ENCODE results near the gene CCDC184. TPM values are rescaled to one million over a fixed set of nuclear protein-coding genes. Genes with fewer than 3 reads are reported as not detected.

CCDC184 gene
- total and polyA plus RNA-seq, 2 experiments from 2014 or later, result 1.7 to 2.0 TPM

DNA sequence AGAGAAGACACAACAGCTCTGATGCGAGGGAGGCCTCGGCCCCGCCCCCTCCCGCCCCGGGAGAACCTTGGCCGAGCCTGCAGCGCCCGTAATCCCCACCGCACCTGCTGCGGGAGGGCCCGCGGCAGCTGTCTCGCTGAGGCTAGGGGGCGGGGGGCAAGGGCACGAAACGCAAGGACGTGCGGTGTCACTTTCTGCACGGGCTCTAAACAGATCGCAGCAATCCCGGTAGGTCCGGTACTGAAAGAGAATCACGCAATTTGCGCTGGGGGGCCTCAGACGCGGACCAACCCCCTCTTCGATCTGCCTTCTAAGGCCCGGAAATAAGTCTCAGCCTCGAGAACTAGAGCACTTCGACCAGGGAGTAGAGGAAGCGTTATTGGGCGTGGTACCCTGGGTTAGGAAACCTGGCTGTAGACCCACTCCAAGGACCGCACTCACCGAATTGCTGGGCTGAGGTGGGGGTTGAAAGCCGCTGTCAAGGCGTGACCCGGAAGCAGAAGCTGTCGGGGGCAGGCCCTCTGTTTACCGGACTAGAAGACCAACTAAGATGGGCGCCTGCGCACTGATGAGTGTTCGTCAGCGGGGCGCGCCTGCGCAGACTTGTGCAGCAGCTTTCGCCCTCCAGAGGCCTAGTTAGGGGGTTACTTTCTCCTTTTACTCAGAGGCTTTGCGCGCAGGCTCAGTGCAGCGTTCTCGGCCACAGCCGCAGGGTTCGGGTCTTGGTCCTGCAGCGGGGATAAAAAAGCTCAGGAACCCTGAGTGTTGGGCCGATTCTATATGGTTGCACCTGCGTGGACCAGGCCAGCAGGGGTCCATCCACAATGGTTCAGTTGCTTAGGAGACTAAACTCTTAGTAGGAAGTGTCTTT, 26.2 kb upstream of the CCDC184 start, which contains the start of gene ASB8:
TSS of gene ASB8 (minus strand) at position 498 of the 871 bp plus-strand sequence. CDS start 4,019 bp downstream, outside the sequence.
- peak; percentile 99 for DNase-seq
- peak within 1 kb of the TSS; percentile 35 for H3K27ac ChIP-seq
- H3F3A ChIP-seq (ENCODE audit: insufficient read depth), result no peaks in the 10 kb centered on the region
- H3K9me2 ChIP-seq (ENCODE audit: insufficient read depth), result no peaks in the 10 kb centered on the region
- H3K79me2 ChIP-seq (ENCODE audit: insufficient read depth), result peaks cover 37% of the 10 kb centered on the region
- H3K9me3 ChIP-seq (ENCODE audit: low read depth), result no peaks in the 10 kb centered on the region
- peak within 1 kb of the TSS; percentile 85 for H3K9ac ChIP-seq
- H3K4me1 ChIP-seq (ENCODE audit: insufficient read depth), result peaks cover 6% of the 10 kb centered on the region
- H3K4me2 ChIP-seq (ENCODE audit: unreplicated experiment), result peak within 1 kb of the TSS; percentile 97
- TF ChIP-seq EZH2phosphoT487 (IDR thresholded peaks at IDR 0.05; ENCODE audit: insufficient read depth, low read depth) (no peak), EZH2 (IDR thresholded peaks at IDR 0.05; ENCODE audit: insufficient read depth, poor library complexity, severe bottlenecking) (no peak)
- no peaks in the 10 kb centered on the region for H3K27me3 ChIP-seq (replicated peaks; ENCODE audit: insufficient read depth)
- H3K4me3 ChIP-seq, result peak within 1 kb of the TSS; percentile 93
- WGBS, 2 experiments (ENCODE audit: low coverage in 1 of 2, low lambda C conversion rate in 2 of 2, missing lambda C conversion rate in 2 of 2), result 0 to 1% methylated on average over 47 to 56 of the region's 56 CpGs
- H3K36me3 ChIP-seq (ENCODE audit: low read depth), result no peaks in the 10 kb centered on the region
- H4K20me1 ChIP-seq (ENCODE audit: insufficient read depth), result no peaks in the 10 kb centered on the region
- in situ Hi-C loops (cut with MboI), result no loop called here
- H2AFZ ChIP-seq, result peak within 1 kb of the TSS; percentile 99

DNA sequence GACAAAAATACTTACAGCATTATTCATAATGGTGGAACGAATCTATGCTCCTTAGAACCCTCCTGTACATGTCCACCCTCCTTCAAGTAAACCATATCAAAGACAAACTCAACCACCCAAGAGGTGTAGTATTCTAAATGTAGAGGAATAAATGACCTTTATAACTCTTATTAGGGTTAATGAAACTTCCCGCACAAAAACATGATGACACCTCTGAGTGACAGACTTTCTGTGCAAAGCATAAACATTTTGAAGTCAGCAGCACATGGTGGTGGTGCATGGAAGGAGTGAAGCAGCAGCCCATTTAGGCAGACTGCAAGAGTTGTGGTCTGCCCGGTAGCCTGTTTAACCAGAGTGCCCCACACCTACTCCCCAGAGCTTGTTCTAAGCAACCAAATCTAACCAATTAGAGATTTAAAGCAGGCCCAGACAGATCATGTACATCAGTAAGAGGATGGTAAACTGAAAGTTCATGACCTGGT, 25.5 kb upstream of the CCDC184 start:
- WGBS, 2 experiments (ENCODE audit: low coverage in 1 of 2, low lambda C conversion rate in 2 of 2, missing lambda C conversion rate in 2 of 2), result 49% methylated on average over 3 of the region's 3 CpGs
- TF ChIP-seq EZH2phosphoT487 (IDR thresholded peaks at IDR 0.05; ENCODE audit: insufficient read depth, low read depth), result no peak
- TF ChIP-seq EZH2 (IDR thresholded peaks at IDR 0.05; ENCODE audit: insufficient read depth, poor library complexity, severe bottlenecking), result no peak

DNA sequence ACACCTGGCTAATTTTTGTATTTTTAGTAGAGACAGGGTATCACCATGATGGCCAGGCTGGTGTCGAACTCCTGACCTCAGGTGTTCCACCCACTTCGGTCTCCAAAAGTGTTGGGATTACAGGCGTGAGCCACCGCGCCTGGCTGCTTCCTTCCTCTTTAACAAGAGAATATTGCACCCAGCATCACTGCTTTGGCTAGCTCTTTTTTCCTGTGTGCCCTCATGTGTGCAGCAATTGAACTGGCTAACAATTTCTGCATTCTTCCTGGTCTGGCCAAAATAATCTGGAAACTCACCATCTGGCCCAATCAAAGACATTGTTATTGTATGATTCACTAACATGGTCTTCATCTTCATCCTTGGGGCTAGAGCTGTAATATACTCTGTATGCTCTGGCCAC, 23.4 kb upstream of the CCDC184 start:
- Histone ChIP-seq H4K20me1 (ENCODE audit: insufficient read depth) (no peaks in the 10 kb centered on the region), H3F3A (ENCODE audit: insufficient read depth) (no peaks in the 10 kb centered on the region), H3K4me1 (ENCODE audit: insufficient read depth) (peaks cover 6% of the 10 kb centered on the region), H3K4me3 (no peak overlapping the region), H3K4me2 (ENCODE audit: unreplicated experiment) (no peak overlapping the region), H3K9me3 (ENCODE audit: low read depth) (no peaks in the 10 kb centered on the region), H3K27ac (no peak overlapping the region), H3K79me2 (ENCODE audit: insufficient read depth) (peaks cover 21% of the 10 kb centered on the region), H3K36me3 (ENCODE audit: low read depth) (no peaks in the 10 kb centered on the region), H3K27me3 (replicated peaks; ENCODE audit: insufficient read depth) (no peaks in the 10 kb centered on the region), H3K9me2 (ENCODE audit: insufficient read depth) (no peaks in the 10 kb centered on the region), H3K9ac (no peak overlapping the region), H2AFZ (no peak overlapping the region)
- peak; percentile 20 for DNase-seq
- WGBS, 2 experiments (ENCODE audit: low coverage in 1 of 2, low lambda C conversion rate in 2 of 2, missing lambda C conversion rate in 2 of 2), result 92 to 96% methylated on average over 3 to 5 of the region's 5 CpGs
- in situ Hi-C loops (cut with MboI), result no loop called here
- TF ChIP-seq EZH2 (IDR thresholded peaks at IDR 0.05; ENCODE audit: insufficient read depth, poor library complexity, severe bottlenecking) (no peak), EZH2phosphoT487 (IDR thresholded peaks at IDR 0.05; ENCODE audit: insufficient read depth, low read depth) (no peak)

More for the DNA sequence above, 25.5 kb upstream of the CCDC184 start:
- no peaks in the 10 kb centered on the region for H3K27me3 ChIP-seq (replicated peaks; ENCODE audit: insufficient read depth)
- H3K36me3 ChIP-seq (ENCODE audit: low read depth), result no peaks in the 10 kb centered on the region
- H3K4me2 ChIP-seq (ENCODE audit: unreplicated experiment), result peak overlapping the region; percentile 97
- peak overlapping the region; percentile 85 for H3K9ac ChIP-seq
- peaks cover 37% of the 10 kb centered on the region for H3K79me2 ChIP-seq (ENCODE audit: insufficient read depth)
- in situ Hi-C loops (cut with MboI), result no loop called here
- peaks cover 6% of the 10 kb centered on the region for H3K4me1 ChIP-seq (ENCODE audit: insufficient read depth)
- H3K27ac ChIP-seq, result peak overlapping the region; percentile 35
- H3F3A ChIP-seq (ENCODE audit: insufficient read depth), result no peaks in the 10 kb centered on the region
- H2AFZ ChIP-seq, result peak overlapping the region; percentile 99
- H3K4me3 ChIP-seq, result peak overlapping the region; percentile 93
- H3K9me2 ChIP-seq (ENCODE audit: insufficient read depth), result no peaks in the 10 kb centered on the region
- H4K20me1 ChIP-seq (ENCODE audit: insufficient read depth), result no peaks in the 10 kb centered on the region
- H3K9me3 ChIP-seq (ENCODE audit: low read depth), result no peaks in the 10 kb centered on the region
- no peak for DNase-seq

DNA sequence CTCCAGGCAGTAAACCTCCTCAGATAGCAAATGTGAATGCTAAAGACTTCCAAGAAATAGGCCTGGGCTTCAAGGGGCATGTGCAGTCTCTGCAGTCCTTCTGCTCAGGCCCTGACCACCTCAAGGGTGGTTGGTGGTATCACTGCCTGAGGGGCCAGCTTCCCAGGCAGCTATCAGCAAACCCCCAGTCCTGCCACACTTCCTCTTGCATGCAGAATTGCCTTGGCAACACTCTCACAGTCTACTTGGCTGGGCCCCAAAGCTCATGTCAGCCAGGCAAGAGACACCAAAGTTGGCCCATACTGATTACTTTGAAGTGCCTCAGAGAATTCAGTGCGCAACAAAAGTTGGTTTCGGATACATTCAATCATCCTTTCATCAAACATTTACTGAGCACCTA, 22.6 kb upstream of the CCDC184 start:
- Histone ChIP-seq H3K4me1 (ENCODE audit: insufficient read depth) (peaks cover 6% of the 10 kb centered on the region), H3K79me2 (ENCODE audit: insufficient read depth) (peaks cover 15% of the 10 kb centered on the region), H3F3A (ENCODE audit: insufficient read depth) (no peaks in the 10 kb centered on the region), H3K36me3 (ENCODE audit: low read depth) (no peaks in the 10 kb centered on the region), H3K4me3 (no peak overlapping the region), H3K9me2 (ENCODE audit: insufficient read depth) (no peaks in the 10 kb centered on the region), H3K4me2 (ENCODE audit: unreplicated experiment) (no peak overlapping the region), H3K9ac (no peak overlapping the region), H4K20me1 (ENCODE audit: insufficient read depth) (no peaks in the 10 kb centered on the region), H3K9me3 (ENCODE audit: low read depth) (no peaks in the 10 kb centered on the region), H3K27me3 (replicated peaks; ENCODE audit: insufficient read depth) (no peaks in the 10 kb centered on the region), H2AFZ (no peak overlapping the region), H3K27ac (no peak overlapping the region)
- WGBS, 2 experiments (ENCODE audit: low coverage in 1 of 2, low lambda C conversion rate in 2 of 2, missing lambda C conversion rate in 2 of 2), result 52 to 62% methylated on average over 2 of the region's 2 CpGs
- in situ Hi-C loops (cut with MboI), result no loop called here
- DNase-seq, result peak; percentile 20
- TF ChIP-seq EZH2 (IDR thresholded peaks at IDR 0.05; ENCODE audit: insufficient read depth, poor library complexity, severe bottlenecking) (no peak), EZH2phosphoT487 (IDR thresholded peaks at IDR 0.05; ENCODE audit: insufficient read depth, low read depth) (no peak)

Measured in GM23248 (cell line).